Measurements from ENCODE around the gene ENDOD1. TPM values are rescaled to one million over a fixed set of nuclear protein-coding genes. Genes with fewer than 3 reads are reported as not detected.
"Not testable (repeated sequence)": the region's sequence is repeated elsewhere in the genome, so short reads cannot be mapped to it uniquely, and the experiment has no call there.

ENDOD1 gene
- total RNA-seq, 2 donors from 2014 or later = 49.6 to 79.8 TPM

DNA sequence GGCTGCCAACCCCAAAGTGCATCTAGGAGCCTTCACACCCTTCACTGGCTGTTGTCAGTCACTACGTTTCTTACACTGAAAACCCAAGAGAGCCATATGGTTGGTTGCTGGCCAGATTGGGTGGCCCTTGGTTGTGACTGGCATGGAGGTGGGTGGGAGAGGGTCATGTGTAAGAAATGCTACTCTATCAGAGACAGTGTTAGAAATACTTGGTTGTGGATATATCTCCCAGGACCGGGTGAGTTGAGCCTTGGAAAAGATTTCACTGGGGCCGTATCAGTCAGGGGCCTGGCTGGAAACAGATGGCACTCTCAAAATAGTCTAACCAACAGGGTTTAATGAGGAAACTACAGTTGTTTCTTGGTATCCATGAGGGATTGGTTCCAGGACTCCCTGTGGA, 15.2 kb downstream of the ENDOD1 start:
- no peaks in the 10 kb centered on the region for H3K27me3 ChIP-seq (replicated peaks; ENCODE audit: insufficient read depth)
- H3K9me3 ChIP-seq = no peaks in the 10 kb centered on the region
- no peaks in the 10 kb centered on the region for H3K36me3 ChIP-seq
- intact Hi-C loops (cut with DNase I) = no loop called here
- WGBS = 94% methylated on average over 3 of the region's 3 CpGs
- no peak overlapping the region for H3K27ac ChIP-seq
- H3K4me1 ChIP-seq (replicated peaks) = no peaks in the 10 kb centered on the region
- no peak for DNase-seq (ENCODE audit: low spot score)
- no peak overlapping the region for H3K4me3 ChIP-seq
- TF ChIP-seq POLR2A (IDR thresholded peaks at IDR 0.05) (no peak), POLR2AphosphoS5 (IDR thresholded peaks at IDR 0.05) (no peak)
- TF ChIP-seq, protein P1, sequence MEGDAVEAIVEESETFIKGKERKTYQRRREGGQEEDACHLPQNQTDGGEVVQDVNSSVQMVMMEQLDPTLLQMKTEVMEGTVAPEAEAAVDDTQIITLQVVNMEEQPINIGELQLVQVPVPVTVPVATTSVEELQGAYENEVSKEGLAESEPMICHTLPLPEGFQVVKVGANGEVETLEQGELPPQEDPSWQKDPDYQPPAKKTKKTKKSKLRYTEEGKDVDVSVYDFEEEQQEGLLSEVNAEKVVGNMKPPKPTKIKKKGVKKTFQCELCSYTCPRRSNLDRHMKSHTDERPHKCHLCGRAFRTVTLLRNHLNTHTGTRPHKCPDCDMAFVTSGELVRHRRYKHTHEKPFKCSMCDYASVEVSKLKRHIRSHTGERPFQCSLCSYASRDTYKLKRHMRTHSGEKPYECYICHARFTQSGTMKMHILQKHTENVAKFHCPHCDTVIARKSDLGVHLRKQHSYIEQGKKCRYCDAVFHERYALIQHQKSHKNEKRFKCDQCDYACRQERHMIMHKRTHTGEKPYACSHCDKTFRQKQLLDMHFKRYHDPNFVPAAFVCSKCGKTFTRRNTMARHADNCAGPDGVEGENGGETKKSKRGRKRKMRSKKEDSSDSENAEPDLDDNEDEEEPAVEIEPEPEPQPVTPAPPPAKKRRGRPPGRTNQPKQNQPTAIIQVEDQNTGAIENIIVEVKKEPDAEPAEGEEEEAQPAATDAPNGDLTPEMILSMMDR (IDR thresholded peaks at IDR 0.05) = no peak

DNA sequence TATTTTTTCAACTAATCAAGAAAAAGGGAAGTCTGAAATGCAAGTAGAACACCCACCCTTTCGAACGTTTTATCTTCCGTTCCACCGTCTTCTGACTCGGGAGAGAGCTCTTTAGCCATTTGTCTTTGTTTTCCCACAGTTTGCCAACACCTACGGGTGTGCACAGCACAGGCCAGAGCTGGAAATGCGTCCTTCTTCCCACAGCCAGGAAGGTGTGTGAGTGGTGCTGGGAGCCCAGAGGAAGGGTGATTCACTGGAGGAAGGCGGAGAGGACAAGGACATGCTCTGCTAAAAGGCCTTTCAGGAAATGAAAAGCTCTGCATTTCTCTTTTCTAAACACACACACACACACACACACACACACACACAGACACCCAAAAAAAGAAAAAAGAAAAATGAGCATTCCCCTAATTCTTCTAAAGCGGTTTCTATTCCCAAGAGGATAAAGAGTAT, 18.5 kb downstream of the ENDOD1 start:
- Histone ChIP-seq H3K4me3 (no peak overlapping the region), H3K36me3 (no peaks in the 10 kb centered on the region), H3K27ac (peak overlapping the region; percentile 78), H3K27me3 (replicated peaks; ENCODE audit: insufficient read depth) (no peaks in the 10 kb centered on the region), H3K9me3 (no peaks in the 10 kb centered on the region), H3K4me1 (replicated peaks) (no peaks in the 10 kb centered on the region)
- WGBS = 57% methylated on average over 9 of the region's 9 CpGs
- intact Hi-C loops (cut with DNase I) = no loop called here
- TF ChIP-seq, protein P1 (IDR thresholded peaks at IDR 0.05) = no peak
- TF ChIP-seq POLR2AphosphoS5 (IDR thresholded peaks at IDR 0.05) = peak; percentile 33
- DNase-seq (ENCODE audit: low spot score) = peak; percentile 52

DNA sequence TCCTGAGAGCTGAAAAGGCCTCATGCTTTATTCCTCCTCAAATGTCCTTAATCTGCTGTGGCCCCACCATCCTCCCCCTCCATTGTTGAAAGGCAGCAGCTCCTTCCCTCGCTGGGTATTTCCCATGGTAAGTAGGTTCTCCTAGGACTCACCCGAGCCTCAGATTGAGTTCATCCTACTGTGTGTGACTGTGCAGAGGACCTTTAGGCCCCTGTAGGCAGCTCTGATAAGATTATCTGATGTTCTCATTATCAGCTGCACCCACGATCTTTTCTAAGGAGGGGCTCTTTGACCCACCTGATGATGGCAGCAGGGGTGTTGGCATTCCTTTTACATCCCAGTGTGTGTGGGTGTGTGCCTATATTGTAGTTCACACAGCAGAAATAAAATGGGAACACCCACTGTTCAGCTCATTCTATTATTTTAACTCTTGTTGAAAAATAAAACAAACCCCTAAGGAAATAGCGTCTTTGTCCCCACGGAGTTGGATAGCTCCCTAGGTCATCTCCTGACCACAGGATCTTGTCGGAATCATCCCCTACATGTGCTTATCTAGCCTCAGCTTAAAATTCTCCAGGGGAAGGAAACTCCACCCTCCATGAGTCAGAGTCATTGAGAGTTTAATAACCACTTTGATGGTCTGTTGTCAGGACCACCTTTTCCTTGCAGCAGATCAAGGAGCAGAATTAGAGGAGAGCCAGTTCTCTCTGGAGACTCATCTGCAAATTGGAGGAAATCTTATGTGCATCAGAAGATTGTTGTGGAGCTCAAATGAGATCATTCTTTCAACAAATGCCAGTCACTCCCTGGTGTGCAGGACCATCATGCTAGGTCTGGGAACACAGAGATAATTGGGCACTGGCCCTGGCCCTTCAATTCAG, 19.3 kb downstream of the ENDOD1 start:
- peak overlapping the region; percentile 16 to 36 for H3K27ac ChIP-seq
- TF ChIP-seq POLR2AphosphoS5 (IDR thresholded peaks at IDR 0.05) (no peak), POLR2A (IDR thresholded peaks at IDR 0.05) (no peak)
- TF ChIP-seq, protein P1 (IDR thresholded peaks at IDR 0.05) = no peak
- intact Hi-C loops (cut with DNase I) = no loop called here
- no peaks in the 10 kb centered on the region for H3K36me3 ChIP-seq
- no peaks in the 10 kb centered on the region for H3K4me1 ChIP-seq (replicated peaks)
- no peak overlapping the region for H3K4me3 ChIP-seq
- no peaks in the 10 kb centered on the region for H3K9me3 ChIP-seq
- 69% methylated on average over 6 of the region's 6 CpGs for WGBS
- H3K27me3 ChIP-seq (replicated peaks; ENCODE audit: insufficient read depth) = no peaks in the 10 kb centered on the region
- DNase-seq (ENCODE audit: low spot score) = no peak

DNA sequence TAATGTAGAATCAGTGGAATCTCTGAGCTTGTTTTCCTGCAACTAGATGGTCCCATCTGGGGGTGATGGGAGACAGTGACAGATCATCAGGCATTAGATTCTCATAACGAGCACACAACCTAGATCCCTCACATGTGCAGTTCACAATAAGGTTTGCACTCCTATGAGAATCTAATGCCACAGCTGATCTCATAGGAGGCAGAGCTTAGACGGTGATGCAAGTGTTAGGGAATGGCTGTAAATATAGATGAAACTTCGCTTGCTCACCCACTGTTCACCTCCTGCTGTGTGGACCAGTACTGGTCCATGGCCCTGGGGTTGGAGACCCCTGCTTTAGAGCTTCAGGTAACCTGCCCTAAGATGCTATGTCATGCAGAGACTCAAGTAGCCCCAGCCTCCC, 21.8 kb downstream of the ENDOD1 start:
- intact Hi-C loops (cut with DNase I); H3K36me3 ChIP-seq; H3K4me1 ChIP-seq (replicated peaks); H3K27me3 ChIP-seq (replicated peaks; ENCODE audit: insufficient read depth); H3K4me3 ChIP-seq; DNase-seq (ENCODE audit: low spot score); H3K27ac ChIP-seq; H3K9me3 ChIP-seq: not testable (repeated sequence)
- 93% methylated on average over 3 of the region's 3 CpGs for WGBS

DNA sequence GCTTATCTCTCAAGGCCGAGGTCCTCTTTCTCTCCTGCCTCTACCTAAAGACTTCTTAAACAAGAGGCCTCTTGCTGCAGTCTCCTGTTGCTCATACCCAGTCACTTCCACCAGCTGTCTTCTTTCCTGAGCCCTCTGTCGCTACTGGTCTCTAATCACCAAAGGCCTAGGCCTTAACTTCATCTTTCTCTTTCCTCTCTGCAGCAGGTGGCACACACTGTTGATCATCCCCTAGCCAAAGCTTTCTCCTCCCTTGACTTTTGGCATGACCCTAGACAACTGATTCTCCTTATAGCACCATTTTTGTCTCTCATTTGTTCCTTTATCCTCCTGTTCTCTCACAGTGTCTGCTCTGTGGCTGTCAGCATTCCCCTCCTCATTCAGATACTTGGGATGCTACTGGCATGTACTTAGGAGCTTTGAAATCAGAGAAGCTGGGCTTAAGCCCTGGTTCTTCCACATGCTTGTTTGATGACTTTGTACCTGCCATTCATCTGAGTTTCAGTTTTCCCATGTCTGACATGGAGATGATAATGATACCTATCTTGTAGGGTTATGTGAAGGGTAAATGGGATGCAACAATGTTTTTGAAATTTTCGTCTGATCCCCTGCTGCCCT, 22.4 kb downstream of the ENDOD1 start:
- intact Hi-C loops (cut with DNase I) = no loop called here
- no peak overlapping the region for H3K27ac ChIP-seq
- WGBS = 85% methylated on average over 3 of the region's 3 CpGs
- no peaks in the 10 kb centered on the region for H3K4me1 ChIP-seq (replicated peaks)
- no peaks in the 10 kb centered on the region for H3K27me3 ChIP-seq (replicated peaks; ENCODE audit: insufficient read depth)
- TF ChIP-seq POLR2A (IDR thresholded peaks at IDR 0.05) = no peak
- TF ChIP-seq, protein P1 (IDR thresholded peaks at IDR 0.05) = no peak
- TF ChIP-seq POLR2AphosphoS5 (IDR thresholded peaks at IDR 0.05) = no peak
- H3K9me3 ChIP-seq = no peaks in the 10 kb centered on the region
- H3K4me3 ChIP-seq = no peak overlapping the region
- H3K36me3 ChIP-seq = no peaks in the 10 kb centered on the region
- DNase-seq (ENCODE audit: low spot score) = no peak

Measured in prostate gland (tissue), 2 donors.